ENCODE measurements around the gene ZNF853.

The ZNF853 gene

DNA sequence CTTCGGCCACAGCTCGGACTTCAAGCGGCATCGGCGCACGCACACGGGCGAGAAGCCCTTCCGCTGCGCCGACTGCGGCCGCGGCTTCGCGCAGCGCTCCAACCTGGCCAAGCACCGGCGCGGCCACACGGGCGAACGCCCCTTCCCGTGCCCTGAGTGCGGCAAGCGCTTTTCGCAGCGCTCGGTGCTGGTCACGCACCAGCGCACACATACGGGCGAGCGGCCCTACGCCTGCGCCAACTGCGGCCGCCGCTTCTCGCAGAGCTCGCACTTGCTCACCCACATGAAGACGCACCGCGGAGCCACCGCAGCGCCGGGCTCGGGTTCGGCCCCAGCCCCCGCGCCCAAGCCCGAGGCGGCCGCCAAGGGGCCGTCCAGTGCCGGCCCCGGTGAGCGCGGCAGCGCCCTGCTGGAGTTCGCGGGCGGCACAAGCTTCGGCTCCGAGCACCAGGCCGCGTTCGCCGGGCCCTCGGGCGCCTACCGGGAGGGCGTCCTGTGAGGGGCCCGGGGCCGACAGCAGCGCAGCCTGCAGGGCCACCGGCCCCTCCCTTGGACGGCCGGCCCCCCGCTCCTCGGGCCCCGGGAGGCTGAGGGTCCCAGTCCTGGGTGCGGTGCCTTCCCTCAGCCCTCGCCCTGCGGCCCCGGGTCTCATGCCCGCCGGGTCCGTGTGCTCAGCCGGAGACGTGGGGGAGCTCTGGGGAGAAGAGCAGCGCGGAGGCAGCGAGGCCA lies 38.9 kb downstream of the ZNF853 start:
- TF ChIP-seq TAF1 (IDR thresholded peaks at IDR 0.05; ENCODE audit: borderline replicate concordance, insufficient read depth, low read length) (no peak), REST (IDR thresholded peaks at IDR 0.05; ENCODE audit: insufficient read depth in 1 of 2, low read depth in 2 of 2, low read length in 2 of 2) (no peak), FOXP2 (optimal IDR thresholded peaks at IDR 0.05; ENCODE audit: borderline replicate concordance, extremely low read depth, extremely low read length, insufficient read depth) (no peak), SIN3A (IDR thresholded peaks at IDR 0.05; ENCODE audit: borderline replicate concordance, insufficient read depth, low read length) (no peak), POLR2AphosphoS5 (IDR thresholded peaks at IDR 0.05; ENCODE audit: low read depth, low read length) (no peak)

DNA sequence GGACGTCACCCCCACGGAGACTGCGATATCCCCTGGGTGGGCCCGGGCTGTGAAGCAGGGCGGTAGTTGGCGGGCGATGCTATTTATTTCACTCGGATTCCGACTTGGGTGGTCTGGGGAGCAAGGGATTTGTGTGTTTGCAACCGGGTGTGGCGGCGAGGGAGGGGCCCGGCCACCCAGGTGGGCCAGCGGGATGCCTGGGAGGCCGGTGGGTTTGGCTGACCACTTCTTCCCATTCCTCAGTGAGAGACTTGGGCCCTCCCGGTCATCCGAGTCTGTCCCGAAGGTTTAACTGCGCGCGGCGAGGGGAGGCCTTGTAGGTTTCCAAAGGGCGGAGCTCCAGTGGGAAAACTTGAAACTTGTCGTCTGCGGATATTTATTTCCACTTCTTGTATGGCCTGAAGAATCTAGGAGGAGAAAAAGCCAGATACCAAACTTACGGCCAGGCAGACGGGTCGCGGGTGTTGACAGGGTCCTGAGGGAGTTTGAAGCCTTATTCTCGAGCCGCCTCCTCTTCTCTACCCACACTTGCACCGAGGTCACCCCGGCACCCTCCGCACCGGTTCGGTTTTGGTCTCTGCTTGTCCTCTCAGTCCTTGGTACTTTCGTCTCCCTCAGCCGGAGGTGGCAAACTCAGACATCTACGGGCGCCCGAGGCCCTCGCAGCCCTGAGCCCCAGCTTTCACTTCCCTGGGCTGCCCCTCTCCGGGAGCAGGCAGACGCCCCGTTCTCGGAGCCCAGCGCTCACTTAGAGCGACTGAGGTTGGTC lies 39.6 kb downstream of the ZNF853 start:
- TF ChIP-seq REST (IDR thresholded peaks at IDR 0.05; ENCODE audit: insufficient read depth in 1 of 2, low read depth in 2 of 2, low read length in 2 of 2) (no peak), SIN3A (IDR thresholded peaks at IDR 0.05; ENCODE audit: borderline replicate concordance, insufficient read depth, low read length) (no peak), FOXP2 (optimal IDR thresholded peaks at IDR 0.05; ENCODE audit: borderline replicate concordance, extremely low read depth, extremely low read length, insufficient read depth) (no peak), TAF1 (IDR thresholded peaks at IDR 0.05; ENCODE audit: borderline replicate concordance, insufficient read depth, low read length) (no peak), POLR2AphosphoS5 (IDR thresholded peaks at IDR 0.05; ENCODE audit: low read depth, low read length) (no peak)

DNA sequence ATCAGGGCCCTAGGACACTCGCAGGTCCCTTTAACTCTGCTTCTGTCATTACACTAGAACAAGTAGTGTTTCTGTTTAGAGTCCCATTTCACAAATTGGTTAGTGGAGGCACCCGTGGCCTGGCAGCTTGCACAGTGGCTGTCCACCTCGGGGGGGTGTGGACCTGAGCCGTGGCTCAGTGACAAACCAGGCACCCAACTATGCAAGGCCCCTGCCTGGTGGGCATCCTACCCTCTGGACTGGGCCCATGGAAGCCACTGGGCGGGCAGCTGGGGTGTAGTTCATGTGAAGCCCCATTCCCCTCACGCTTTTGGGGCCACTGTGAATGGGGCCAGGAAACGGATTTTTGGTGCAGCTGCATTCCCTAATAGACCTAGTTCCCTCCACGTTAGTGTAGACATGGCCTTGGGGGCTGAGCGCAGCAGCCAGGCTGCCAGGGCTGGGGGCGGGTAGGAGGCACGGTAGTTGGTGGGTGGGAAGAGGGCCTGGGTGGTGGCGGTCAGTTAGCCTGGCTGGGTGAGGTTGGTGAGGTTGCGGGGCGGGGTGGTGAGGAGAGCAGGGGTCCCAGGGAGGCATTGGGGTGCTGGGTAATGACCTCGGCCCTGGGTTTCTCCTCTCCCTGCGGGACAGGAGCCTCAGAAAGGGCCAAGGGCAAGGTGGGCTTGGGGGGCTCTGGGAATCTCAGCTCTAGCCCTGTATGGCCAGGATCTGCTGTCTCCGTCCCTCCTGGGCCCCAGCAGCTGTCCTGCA lies 40.4 kb downstream of the ZNF853 start:
- TF ChIP-seq SIN3A (IDR thresholded peaks at IDR 0.05; ENCODE audit: borderline replicate concordance, insufficient read depth, low read length): no peak
- no peak for TF ChIP-seq POLR2AphosphoS5 (IDR thresholded peaks at IDR 0.05; ENCODE audit: low read depth, low read length)
- no peak for TF ChIP-seq TAF1 (IDR thresholded peaks at IDR 0.05; ENCODE audit: borderline replicate concordance, insufficient read depth, low read length)
- TF ChIP-seq REST (IDR thresholded peaks at IDR 0.05; ENCODE audit: insufficient read depth in 1 of 2, low read depth in 2 of 2, low read length in 2 of 2): no peak
- no peak for TF ChIP-seq FOXP2 (optimal IDR thresholded peaks at IDR 0.05; ENCODE audit: borderline replicate concordance, extremely low read depth, extremely low read length, insufficient read depth)

DNA sequence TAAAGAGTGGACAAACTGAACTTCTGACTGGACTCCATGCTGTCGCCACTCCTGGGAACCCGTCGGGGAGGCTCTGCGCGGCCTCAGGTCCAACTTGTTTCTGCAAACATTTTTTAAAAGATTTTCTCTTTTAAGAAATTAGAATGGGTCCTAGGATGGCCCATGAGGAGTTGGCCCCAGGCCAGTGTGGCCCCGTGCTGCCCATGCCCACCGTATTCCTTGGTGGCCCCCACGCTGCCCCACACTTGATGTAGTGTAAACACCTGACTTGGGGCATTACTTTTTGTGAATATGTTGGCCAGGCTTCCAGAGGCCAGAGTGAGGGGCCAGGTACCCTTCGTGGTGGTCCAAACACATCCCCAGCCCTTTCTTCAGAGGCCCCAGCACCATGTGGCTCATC lies 41.0 kb downstream of the ZNF853 start:
- TF ChIP-seq FOXP2 (optimal IDR thresholded peaks at IDR 0.05; ENCODE audit: borderline replicate concordance, extremely low read depth, extremely low read length, insufficient read depth) (no peak), TAF1 (IDR thresholded peaks at IDR 0.05; ENCODE audit: borderline replicate concordance, insufficient read depth, low read length) (no peak), POLR2AphosphoS5 (IDR thresholded peaks at IDR 0.05; ENCODE audit: low read depth, low read length) (no peak), SIN3A (IDR thresholded peaks at IDR 0.05; ENCODE audit: borderline replicate concordance, insufficient read depth, low read length) (no peak), REST (IDR thresholded peaks at IDR 0.05; ENCODE audit: insufficient read depth in 1 of 2, low read depth in 2 of 2, low read length in 2 of 2) (no peak)

All from PFSK-1 (cell line).